GM12872 (cell line): ENCODE measurements around the gene MGAT4A.

ENCODE experiments used
- TF ChIP-seq, protein P1 (sequence below): IDR thresholded peaks from 3 replicates; pipeline ENCODE4 v1.5.1; 2011; ENCODE audit warnings: low read depth, mild to moderate bottlenecking, low read length, moderate library complexity; ENCODE audit not compliant: insufficient read depth

The MGAT4A gene

DNA sequence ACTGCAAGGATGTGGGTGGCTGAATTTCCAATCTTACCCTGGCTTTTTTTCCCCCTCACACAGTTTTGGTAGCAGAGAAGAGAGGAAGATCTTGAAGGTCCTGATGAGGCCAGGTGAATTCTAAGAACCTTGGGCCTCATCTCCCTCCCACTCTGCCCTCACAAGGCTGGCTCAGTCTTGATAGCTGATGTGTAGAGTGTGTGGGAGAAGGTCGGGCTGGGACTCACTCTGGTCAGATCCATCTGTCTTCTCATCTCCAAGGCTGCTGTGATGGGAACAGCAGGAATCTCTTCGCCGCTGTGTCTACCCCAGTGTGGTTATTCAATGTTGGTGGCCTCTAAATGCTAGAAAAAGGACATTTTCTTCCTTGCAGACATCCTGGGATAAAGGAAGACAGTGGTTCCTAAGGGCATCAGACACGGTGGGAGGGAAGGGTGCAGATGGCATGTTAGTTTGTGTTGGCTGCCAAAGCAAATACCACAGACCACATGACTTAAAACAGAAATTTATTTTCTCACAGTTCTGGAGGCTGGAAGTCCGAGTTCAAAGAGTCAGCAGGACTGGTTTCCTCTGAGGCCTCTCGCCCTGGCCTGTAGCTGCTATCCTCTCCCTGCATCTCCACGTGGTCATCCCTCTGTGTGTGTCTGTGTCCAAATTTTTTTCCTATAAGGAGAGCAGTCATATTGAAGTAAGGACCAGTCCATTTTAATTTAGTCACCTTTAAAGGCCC lies 37.6 kb upstream of the MGAT4A start:
- TF ChIP-seq, protein P1, sequence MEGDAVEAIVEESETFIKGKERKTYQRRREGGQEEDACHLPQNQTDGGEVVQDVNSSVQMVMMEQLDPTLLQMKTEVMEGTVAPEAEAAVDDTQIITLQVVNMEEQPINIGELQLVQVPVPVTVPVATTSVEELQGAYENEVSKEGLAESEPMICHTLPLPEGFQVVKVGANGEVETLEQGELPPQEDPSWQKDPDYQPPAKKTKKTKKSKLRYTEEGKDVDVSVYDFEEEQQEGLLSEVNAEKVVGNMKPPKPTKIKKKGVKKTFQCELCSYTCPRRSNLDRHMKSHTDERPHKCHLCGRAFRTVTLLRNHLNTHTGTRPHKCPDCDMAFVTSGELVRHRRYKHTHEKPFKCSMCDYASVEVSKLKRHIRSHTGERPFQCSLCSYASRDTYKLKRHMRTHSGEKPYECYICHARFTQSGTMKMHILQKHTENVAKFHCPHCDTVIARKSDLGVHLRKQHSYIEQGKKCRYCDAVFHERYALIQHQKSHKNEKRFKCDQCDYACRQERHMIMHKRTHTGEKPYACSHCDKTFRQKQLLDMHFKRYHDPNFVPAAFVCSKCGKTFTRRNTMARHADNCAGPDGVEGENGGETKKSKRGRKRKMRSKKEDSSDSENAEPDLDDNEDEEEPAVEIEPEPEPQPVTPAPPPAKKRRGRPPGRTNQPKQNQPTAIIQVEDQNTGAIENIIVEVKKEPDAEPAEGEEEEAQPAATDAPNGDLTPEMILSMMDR, result no peak

DNA sequence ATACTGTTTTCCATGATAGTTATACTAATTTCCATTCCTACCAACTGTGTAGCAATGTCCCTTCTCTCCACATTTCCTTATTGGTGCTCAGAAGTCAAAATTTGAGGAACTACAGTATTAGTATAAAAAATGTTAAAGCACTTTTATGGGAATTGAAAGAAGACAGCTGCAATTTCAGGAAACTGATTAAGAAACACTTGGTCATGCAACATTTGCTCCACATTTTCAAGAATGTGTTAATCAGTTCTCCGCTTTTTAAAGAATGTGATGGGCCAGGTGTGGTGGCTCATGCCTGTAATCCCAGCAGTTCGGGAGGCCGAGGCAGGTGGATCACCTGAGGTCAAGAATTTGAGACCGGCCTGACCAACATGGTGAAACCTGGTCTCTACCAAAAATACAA lies 33.6 kb upstream of the MGAT4A start:
- TF ChIP-seq, protein P1, result no peak

DNA sequence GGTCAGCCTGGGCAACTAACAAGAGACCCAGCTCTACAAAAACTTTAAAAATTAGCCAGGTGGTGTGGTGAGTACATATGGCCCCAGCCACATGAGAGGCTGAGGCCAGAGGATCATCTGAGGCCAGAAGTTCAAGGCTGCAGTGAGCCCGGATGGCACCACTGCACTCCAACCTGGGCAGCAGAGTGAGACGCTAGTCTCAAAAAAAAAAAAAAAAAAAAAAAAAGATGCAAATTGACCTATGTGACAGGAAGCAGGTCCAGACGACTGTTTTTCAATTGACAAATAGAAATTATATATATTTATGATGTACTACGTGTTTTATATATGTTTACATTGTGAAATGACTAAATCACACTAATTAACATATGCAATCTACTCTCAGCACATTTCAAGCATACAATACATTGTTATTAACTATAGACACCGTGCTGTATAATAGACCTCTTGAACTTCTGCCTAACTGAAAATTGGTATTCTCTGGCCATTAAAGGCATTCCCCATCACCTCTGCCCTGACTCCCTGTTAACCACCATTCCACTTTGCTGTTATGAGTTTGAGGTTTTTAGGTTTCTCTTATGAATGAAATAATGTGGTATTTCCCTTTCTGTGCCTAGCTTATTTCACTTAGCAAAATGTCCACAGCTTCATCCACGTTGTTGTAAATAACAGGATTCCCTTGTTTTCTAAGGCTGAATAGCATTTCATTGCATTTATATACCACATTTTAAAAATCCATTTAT lies 32.4 kb upstream of the MGAT4A start:
- TF ChIP-seq, protein P1, result no peak

DNA sequence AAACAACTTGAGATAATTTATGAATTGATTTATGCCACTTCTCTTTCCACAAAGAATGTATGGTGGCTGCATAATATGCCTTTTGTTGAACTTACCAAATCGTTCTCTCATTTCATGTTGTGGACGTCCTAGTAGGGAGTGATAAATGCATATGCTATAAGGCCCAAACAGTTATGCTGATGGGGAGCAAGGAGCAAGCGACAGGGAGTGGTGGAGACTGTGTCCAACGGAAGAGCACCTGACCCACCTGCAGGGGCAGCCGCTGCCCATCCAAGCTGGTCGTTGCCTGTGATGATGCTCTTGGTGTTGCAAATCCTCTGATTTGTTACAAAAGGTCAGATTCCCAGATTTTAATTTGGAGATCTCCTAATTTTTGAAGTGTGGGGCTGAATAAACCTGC lies 31.0 kb upstream of the MGAT4A start:
- TF ChIP-seq, protein P1, result no peak

DNA sequence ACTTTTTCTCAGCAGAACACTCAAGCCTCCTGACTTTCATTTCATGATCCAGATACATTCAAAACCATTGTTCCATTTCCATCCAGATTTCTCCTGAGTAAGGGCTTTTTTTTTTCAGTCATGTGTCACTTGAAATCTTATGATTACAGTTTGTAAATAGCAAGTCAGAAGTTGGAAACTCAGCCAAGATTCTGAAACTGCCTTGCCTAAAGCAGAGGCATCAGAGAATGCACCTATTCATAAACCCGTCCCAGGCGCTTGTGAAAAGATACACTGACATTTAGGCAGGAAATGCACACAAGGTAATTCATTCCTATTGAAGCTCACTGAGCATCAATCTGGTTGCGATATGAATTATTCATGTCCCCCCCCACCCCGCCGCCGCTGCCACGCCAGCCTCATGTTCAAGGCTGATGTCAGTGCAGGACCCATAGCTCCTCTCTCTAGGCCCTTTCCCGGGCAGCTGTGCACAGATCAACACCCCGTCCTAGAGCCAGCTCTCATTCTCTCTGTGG lies 30.4 kb upstream of the MGAT4A start:
- TF ChIP-seq, protein P1, result no peak

DNA sequence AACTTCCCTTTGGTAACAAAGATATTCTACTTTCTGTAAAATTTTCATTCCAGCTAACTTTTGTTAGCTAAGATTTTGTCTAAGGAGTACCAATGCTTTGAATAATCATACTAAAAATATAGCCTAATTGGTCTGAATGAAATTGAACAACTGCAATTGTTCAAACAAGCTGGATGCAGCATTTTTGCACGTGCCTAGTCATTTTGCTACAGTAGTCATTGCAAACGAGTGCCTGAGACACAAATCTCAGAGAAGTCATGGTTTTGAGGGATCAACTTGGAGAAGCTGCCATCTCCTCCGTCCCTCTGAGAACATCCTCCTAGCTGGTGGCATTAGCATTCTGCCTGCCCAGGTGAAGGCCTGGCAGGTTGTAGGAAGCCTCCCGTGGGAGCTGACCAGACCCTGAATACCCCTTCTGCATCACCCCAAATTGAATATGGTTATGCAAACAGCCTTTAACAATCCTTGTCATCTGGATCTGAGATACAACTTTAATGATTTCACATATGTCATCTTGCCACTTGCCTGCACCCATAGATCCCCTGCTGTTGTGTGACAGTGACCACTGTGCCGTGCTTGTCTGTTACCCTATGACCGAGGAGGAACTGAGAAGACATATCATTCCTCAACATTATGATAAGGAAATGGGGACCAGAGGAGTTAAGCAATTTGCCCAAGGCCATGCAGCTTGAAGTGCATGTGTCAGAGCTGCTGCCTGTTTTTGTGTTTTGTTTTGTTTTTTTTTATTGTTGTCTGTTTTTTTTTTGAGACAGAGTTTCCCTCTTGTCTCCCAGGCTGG lies 29.1 kb upstream of the MGAT4A start:
- TF ChIP-seq, protein P1, result no peak

DNA sequence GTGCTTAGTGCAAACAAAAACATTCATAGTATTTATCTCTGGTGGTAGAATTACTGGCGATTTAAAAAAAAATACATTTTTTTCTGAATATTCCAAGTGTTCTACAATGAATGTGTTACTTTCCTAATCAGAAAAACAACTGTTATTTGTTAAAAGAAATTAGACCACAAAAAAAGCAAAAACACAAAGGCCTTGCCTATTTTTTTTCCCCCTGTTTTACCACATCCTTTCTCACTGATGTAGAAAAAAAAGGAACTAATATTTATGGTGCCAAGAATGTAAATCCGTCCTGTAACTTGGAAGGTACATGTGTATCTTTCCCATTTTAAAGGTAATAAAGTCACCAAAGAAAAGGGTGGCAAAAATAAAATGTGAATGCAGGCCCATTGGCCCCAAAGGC lies 28.4 kb upstream of the MGAT4A start:
- TF ChIP-seq, protein P1, result no peak
